Activated CD4-positive, alpha-beta memory T cell treated with anti-CD3 and anti-CD28 coated beads for 36 hours (primary cell): ENCODE results near the gene SPDYC. TPM values are rescaled to one million over a fixed set of nuclear protein-coding genes. Genes with fewer than 3 reads are reported as not detected.
"Not testable (repeated sequence)": the region's sequence is repeated elsewhere in the genome, so short reads cannot be mapped to it uniquely, and the experiment has no call there.

Source experiments
- CTCF ChIA-PET: fragments of 350-600 bp; sonication (Branson Sonifier 250); formaldehyde crosslinking; loops from one replicate; lab custom pipeline; 2021; ENCODE audit warnings: antibody characterized with exemption, inconsistent platforms; lab: Charles Lee
- POLR2A ChIA-PET: fragments of 350-600 bp; sonication (Branson Sonifier 250); formaldehyde crosslinking; loops from one replicate; lab custom pipeline; 2021; ENCODE audit warnings: antibody characterized with exemption; lab: Charles Lee
- DNase-seq: peaks from one replicate; pipeline ENCODE4 v3.0.0-alpha.2; 2020
- H3K27ac Mint-ChIP-seq: one replicate; pipeline ENCODE4 v1.8.0; 2021; ENCODE audit warnings: mixed read lengths
- H3K27me3 Mint-ChIP-seq: one replicate; pipeline ENCODE4 v1.8.0; 2021; ENCODE audit warnings: mixed read lengths
- H3K36me3 Mint-ChIP-seq: one replicate; pipeline ENCODE4 v1.8.0; 2021; ENCODE audit warnings: mixed read lengths
- H3K4me1 Mint-ChIP-seq: one replicate; pipeline ENCODE4 v1.8.0; 2021; ENCODE audit warnings: low read depth, mixed read lengths
- H3K4me3 Mint-ChIP-seq: one replicate; pipeline ENCODE4 v1.8.0; 2021; ENCODE audit warnings: mild to moderate bottlenecking, mixed read lengths
- H3K9me3 Mint-ChIP-seq: one replicate; pipeline ENCODE4 v1.8.0; 2021; ENCODE audit warnings: mixed read lengths
- intact Hi-C: fragments of 100-400 bp; cut with micrococcal nuclease; formaldehyde crosslinking; loops from one replicate; pipeline ENCODE4 v1.15.1; 2023
- total RNA-seq, 2 experiments: library from RNA; stranded (reverse); gene quantifications; one replicate each; pipeline ENCODE4 v1.2.3, GENCODE V29; 2021

SPDYC gene
- total RNA-seq, 2 experiments from 2014 or later, result not detected

- intact Hi-C loops, result no loop called here
- no peaks in the 10 kb centered on the region for H3K36me3 Mint-ChIP-seq
- CTCF ChIA-PET, result no interaction called here
- no peak overlapping the region for H3K4me3 Mint-ChIP-seq
- peaks cover 6% of the 10 kb centered on the region for H3K27me3 Mint-ChIP-seq
- no peak for DNase-seq
- no peak overlapping the region for H3K27ac Mint-ChIP-seq
- no peaks in the 10 kb centered on the region for H3K4me1 Mint-ChIP-seq
- POLR2A ChIA-PET, result no interaction called here
- H3K9me3 Mint-ChIP-seq, result no peaks in the 10 kb centered on the region
Measured at GRCh38 chr11:65156256-65156655, 13.8 kb upstream of the SPDYC start.

DNA sequence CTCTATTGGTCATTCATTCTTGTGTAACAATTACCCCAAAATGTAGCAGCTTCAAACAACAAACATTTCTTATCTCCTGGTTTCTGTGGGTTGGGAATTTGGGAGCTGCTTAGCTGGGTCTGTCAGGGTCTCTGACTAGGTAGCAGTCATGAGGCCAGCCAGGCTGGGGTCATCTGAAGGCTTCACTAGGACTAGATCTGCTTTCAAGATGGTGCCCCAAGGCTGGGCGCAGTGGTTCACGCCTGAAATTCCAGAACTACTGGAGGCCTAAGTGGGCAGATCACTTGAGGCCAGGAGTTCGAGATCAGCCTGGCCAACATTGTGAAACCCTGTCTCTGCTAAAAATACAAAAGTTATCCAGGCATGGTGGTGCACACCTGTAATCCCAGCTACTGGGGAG is 13.1 kb upstream of the SPDYC start:
- ChIA-PET POLR2A (no interaction called here), CTCF (no interaction called here)
- peaks cover 6% of the 10 kb centered on the region for H3K27me3 Mint-ChIP-seq
- H3K27ac Mint-ChIP-seq, result no peak overlapping the region
- intact Hi-C loops, result no loop called here
- H3K4me3 Mint-ChIP-seq, result no peak overlapping the region
- no peaks in the 10 kb centered on the region for H3K9me3 Mint-ChIP-seq
- no peaks in the 10 kb centered on the region for H3K4me1 Mint-ChIP-seq
- H3K36me3 Mint-ChIP-seq, result no peaks in the 10 kb centered on the region
- no peak for DNase-seq

DNA sequence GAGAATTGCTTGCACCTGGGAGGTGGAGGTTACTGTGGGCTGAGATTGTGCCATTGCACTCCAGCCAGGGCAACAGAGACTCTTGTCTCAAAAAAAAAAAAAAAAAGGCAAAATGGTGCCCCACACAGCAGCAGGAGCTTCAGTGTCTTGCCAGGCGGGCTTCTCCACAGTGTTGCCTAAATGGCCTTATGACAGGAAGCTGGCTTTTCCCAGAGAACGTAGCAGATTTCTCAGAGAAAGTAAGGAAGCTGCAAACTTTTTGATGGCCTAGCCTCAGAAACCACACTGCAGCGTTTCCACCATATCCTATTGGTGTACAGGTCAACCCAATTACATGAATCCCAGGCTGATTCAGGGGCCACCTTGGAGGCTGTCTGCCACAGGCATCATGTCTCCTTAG is 12.7 kb upstream of the SPDYC start:
- POLR2A ChIA-PET, result no interaction called here
- Mint-ChIP-seq H3K27ac (no peak overlapping the region), H3K4me1 (no peaks in the 10 kb centered on the region), H3K9me3 (no peaks in the 10 kb centered on the region), H3K27me3 (peaks cover 6% of the 10 kb centered on the region), H3K36me3 (no peaks in the 10 kb centered on the region), H3K4me3 (no peak overlapping the region)
- CTCF ChIA-PET, result interaction anchor here (0.5 to 0.6 kb wide), 2 partner anchors 159 to 1270 kb away, joined by 3 read pairs; no protein-coding TSS in a partner anchor
- intact Hi-C loops, result no loop called here
- no peak for DNase-seq

DNA sequence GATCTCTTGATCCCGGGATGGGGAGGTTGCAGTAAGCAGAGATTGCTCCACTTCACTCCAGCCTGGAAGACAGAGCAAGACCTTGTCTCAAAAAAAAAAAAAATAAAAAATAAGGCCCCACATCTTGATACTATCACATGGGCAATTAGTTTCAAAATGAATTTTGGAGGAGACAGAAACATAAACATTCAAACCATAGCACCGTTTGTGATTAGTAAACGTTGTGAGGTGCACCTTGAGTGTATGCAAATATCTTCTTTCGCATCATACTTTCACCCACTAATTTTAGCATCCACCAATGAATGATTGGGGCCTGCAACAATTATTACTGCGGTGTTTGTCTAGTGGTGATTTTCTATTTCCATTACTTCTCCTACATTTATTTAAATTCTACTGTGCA is 11.0 kb upstream of the SPDYC start:
- H3K27me3 Mint-ChIP-seq, result peaks cover 6% of the 10 kb centered on the region
- no peak overlapping the region for H3K27ac Mint-ChIP-seq
- H3K9me3 Mint-ChIP-seq, result no peaks in the 10 kb centered on the region
- no peak for DNase-seq
- intact Hi-C loops, result no loop called here
- CTCF ChIA-PET, result no interaction called here
- no peaks in the 10 kb centered on the region for H3K36me3 Mint-ChIP-seq
- no peak overlapping the region for H3K4me3 Mint-ChIP-seq
- POLR2A ChIA-PET, result no interaction called here
- H3K4me1 Mint-ChIP-seq, result no peaks in the 10 kb centered on the region

GRCh38 chr11:65160643-65161042 is 9.4 kb upstream of the SPDYC start:
- intact Hi-C loops, result no loop called here

GRCh38 chr11:65163684-65164083 is 6.3 kb upstream of the SPDYC start:
- Mint-ChIP-seq H3K27me3 (peaks cover 5% of the 10 kb centered on the region), H3K27ac (no peak overlapping the region), H3K9me3 (no peaks in the 10 kb centered on the region), H3K36me3 (no peaks in the 10 kb centered on the region), H3K4me1 (peaks cover 3% of the 10 kb centered on the region), H3K4me3 (no peak overlapping the region)
- no peak for DNase-seq
- ChIA-PET CTCF (no interaction called here), POLR2A (no interaction called here)
- intact Hi-C loops, result no loop called here

More at GRCh38 chr11:65160643-65161042, 9.4 kb upstream of the SPDYC start:
- Mint-ChIP-seq H3K36me3 (no peaks in the 10 kb centered on the region), H3K4me1 (no peaks in the 10 kb centered on the region), H3K27ac (no peak overlapping the region), H3K4me3 (no peak overlapping the region), H3K27me3 (peaks cover 6% of the 10 kb centered on the region), H3K9me3 (no peaks in the 10 kb centered on the region)
- no peak for DNase-seq
- ChIA-PET CTCF (no interaction called here), POLR2A (no interaction called here)

DNA sequence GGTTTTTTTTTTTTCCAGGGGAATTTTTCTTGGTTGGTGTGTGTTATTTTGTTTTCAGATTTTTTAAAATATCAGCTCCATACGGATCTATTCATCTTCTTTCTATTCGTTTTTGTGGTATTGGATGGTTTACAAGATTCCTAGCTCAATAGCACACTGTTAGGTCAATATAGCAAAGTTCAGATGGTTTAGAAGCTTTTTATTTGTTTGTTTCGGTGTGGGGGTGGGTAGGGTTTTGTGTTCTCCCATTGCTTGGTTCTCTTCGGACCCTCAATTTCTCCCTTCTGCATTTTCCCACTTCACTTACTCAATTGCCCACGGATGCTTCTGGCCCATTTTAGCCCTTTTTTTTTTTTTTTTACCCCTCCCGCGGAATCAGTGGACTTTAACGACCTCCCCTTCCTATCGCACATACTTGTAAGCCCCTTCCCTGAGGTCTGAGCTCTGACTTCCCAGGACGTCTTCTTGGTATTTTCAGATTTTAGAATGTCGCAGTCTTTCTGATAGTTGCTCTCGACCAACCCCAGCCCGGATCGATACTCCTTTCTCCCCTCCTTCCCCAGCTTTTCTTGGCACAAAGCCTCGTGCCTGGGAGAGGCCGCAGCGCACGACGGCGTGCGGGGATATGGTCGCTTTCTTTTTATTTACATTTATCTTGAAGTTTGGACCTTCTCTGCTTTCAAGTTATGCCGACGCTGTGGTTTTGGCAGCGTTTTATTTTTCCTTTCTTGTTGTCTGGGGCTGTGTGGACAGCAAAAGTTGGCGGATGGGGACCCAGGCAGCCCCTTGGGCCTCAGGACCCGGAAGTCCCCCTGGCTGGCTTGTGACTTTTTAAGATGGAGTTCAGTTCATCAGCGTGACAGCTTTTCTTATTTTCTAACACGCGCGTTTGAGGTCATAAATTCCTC is 4.4 kb upstream of the SPDYC start:
- Mint-ChIP-seq H3K9me3 (no peaks in the 10 kb centered on the region), H3K4me1 (peaks cover 3% of the 10 kb centered on the region), H3K27ac (no peak overlapping the region), H3K4me3 (no peak overlapping the region), H3K27me3 (no peaks in the 10 kb centered on the region), H3K36me3 (no peaks in the 10 kb centered on the region)
- CTCF ChIA-PET, result no interaction called here
- DNase-seq, result no peak
- intact Hi-C loops, result no loop called here
- POLR2A ChIA-PET, result no interaction called here

- intact Hi-C loops, result no loop called here
- H3K4me1 Mint-ChIP-seq, result peaks cover 3% of the 10 kb centered on the region
- ChIA-PET CTCF (interaction anchor here (1.6 kb wide), 1 partner anchor 163 kb away, joined by 3 read pairs; no protein-coding TSS in a partner anchor), POLR2A (no interaction called here)
- no peaks in the 10 kb centered on the region for H3K9me3 Mint-ChIP-seq
- H3K4me3 Mint-ChIP-seq, result no peak overlapping the region
- H3K36me3 Mint-ChIP-seq, result no peaks in the 10 kb centered on the region
- H3K27me3 Mint-ChIP-seq, result no peaks in the 10 kb centered on the region
- DNase-seq, result no peak
- H3K27ac Mint-ChIP-seq, result no peak overlapping the region
Measured at GRCh38 chr11:65166893-65167292, 3.1 kb upstream of the SPDYC start.

- Mint-ChIP-seq H3K4me3 (no peak overlapping the region), H3K9me3 (no peaks in the 10 kb centered on the region), H3K36me3 (no peaks in the 10 kb centered on the region), H3K27ac (no peak overlapping the region), H3K4me1 (peaks cover 3% of the 10 kb centered on the region), H3K27me3 (no peaks in the 10 kb centered on the region)
- intact Hi-C loops, result no loop called here
- POLR2A ChIA-PET, result no interaction called here
- no peak for DNase-seq
- CTCF ChIA-PET, result interaction anchor here (1.0 to 1.6 kb wide), 2 partner anchors 14 to 162 kb away, joined by 3 to 5 read pairs; partner anchors contain the start of gene CAPN1
Measured at GRCh38 chr11:65167656-65168055, 2.4 kb upstream of the SPDYC start.

DNA sequence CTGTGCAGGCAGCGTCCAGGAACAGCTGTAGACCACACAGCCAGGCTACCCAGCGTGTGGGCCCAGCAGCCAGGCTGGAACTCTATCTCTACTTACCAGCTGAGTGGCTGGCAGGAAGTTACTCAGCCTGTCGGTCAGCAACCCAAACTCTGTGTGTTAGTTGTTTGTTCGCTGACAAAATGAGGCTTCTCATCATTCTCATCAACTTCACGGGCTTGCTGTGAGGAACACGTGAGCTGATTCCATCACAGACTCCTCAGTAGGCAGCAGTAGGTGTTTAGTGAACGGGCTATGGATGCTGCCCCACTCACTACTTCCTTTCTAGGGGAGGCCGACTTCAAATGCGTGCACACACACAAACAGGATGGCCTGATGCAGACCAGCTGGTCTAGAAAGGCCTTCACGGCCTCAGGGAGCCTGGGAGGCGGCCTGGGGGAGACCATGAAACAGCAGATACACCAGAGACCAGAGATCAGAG is 830 bp upstream of the SPDYC start:
- ChIA-PET CTCF (no interaction called here), POLR2A (interaction anchor here (1.4 kb wide), 1 partner anchor 12 kb away, joined by 3 read pairs; the partner anchor contains the start of gene CAPN1)
- Mint-ChIP-seq H3K4me1 (peaks cover 3% of the 10 kb centered on the region), H3K9me3 (no peaks in the 10 kb centered on the region), H3K4me3 (no peak overlapping the region), H3K27me3 (no peaks in the 10 kb centered on the region), H3K27ac (peak overlapping the region; percentile 14), H3K36me3 (no peaks in the 10 kb centered on the region)
- no peak for DNase-seq
- intact Hi-C loops, result no loop called here

- Mint-ChIP-seq H3K36me3 (no peaks in the 10 kb centered on the region), H3K27me3 (no peaks in the 10 kb centered on the region), H3K4me1 (peaks cover 3% of the 10 kb centered on the region), H3K9me3 (no peaks in the 10 kb centered on the region), H3K27ac (no peak overlapping the region), H3K4me3 (no peak overlapping the region)
- CTCF ChIA-PET, result no interaction called here
- intact Hi-C loops, result no loop called here
- no peak for DNase-seq
- POLR2A ChIA-PET, result interaction anchor here (0.6 kb wide), 1 partner anchor 53 kb away, joined by 3 read pairs; no protein-coding TSS in a partner anchor
Measured at GRCh38 chr11:65172600-65172999, 2.6 kb downstream of the SPDYC start.

DNA sequence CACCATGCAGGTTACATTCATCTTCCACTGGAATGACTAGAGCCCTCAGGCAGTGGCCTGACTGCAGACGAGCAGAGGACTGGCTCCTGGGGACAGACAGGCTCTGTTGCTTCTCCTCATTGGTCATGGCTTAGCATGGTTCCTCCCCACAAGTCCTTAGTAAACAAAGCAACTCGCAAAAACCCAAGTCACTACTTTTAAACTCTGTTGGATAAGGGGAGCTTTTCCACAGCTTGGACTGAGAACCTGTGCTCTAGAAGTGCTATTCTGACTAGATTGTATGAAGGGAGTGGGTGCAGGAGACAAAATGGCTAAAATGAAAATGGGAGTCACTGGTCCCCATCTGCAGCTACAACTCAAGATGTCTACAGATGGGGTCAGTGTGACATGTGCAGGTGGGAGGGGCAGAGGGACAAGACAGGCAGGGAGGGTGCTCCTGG is 4.6 kb downstream of the SPDYC start:
- H3K27me3 Mint-ChIP-seq, DNase-seq, H3K4me3 Mint-ChIP-seq, H3K9me3 Mint-ChIP-seq, H3K36me3 Mint-ChIP-seq, CTCF ChIA-PET, POLR2A ChIA-PET, H3K27ac Mint-ChIP-seq, H3K4me1 Mint-ChIP-seq, intact Hi-C loops: not testable (repeated sequence)
